Measurements from ENCODE around the gene TRIM23.
A peak's percentile ranks its signal among the peaks of the same experiment; 100 is the strongest.
"Not testable (repeated sequence)": the region's sequence is repeated elsewhere in the genome, so short reads cannot be mapped to it uniquely, and the experiment has no call there.

TRIM23 gene

GRCh38 chr5:65624025-65624570, at the start of gene TRIM23:
TRIM23 (minus strand) TSS chr5:65624333; CDS start chr5:65624274, 59 bp downstream.
- peak; percentile 93 for DNase-seq

- DNase-seq, result no peak
Measured at GRCh38 chr5:65672796-65673195, 48.7 kb upstream of the TRIM23 start.

DNA sequence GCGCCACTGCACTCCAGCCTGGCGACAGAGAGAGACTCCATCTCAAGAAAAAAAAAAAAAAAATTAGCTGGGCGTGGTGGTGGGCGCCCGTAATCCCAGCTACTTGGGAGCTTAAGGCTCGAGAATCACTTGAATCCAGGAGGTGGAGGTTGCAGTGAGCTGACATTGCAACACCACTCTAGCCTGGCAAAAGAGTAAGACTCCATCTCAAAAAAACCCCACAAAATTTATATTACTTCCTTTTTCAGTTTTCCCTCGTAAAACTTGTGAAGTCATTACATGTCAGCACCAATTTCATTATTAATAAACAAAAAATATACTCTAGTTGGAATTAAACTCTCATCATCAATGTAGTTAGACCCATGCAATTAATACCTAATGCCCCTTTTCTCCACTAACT, 44.6 kb upstream of the TRIM23 start:
- DNase-seq, result no peak

- no peak for DNase-seq
Measured at GRCh38 chr5:65663804-65664521, 39.8 kb upstream of the TRIM23 start.

DNA sequence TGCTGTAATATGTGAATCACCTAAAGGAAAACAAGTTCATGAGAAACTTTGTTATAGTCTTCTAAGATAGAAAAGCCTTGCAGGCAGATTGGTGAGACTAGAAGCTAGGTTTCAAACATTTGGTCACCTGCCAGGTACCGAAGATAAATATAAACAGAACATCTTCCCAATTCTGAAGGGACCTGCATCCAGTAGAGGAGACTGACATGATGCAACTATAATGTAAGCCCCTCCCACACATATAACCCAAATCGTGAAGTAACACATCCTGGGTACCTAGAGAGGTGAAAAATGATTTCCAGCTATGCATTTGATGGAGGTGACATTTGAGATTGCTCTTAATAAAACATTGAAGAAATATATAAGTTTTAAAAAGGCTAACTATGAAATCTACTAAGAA, 30.6 kb upstream of the TRIM23 start:
- no peak for DNase-seq

- no peak for DNase-seq
Measured at GRCh38 chr5:65651144-65651543, 27.0 kb upstream of the TRIM23 start.

DNA sequence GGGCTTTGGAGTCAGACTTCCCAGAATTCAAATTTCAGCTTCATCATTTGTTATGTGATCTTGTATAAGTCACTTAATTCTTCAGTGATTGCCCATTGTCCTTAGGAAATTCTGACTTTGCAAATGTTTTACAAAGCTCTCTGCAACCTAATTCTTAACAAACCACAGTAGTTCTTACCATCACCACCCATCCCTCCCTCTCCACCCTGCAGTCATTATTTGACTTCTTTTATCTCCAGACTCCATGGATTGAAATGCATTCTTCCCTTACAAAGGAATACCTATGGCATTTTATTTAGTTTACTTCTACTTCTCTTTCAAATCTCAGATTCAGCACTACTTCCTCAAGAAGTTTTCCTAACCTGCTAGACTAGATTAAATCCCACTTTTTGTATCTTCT, 23.8 kb upstream of the TRIM23 start:
- DNase-seq, result no peak

DNA sequence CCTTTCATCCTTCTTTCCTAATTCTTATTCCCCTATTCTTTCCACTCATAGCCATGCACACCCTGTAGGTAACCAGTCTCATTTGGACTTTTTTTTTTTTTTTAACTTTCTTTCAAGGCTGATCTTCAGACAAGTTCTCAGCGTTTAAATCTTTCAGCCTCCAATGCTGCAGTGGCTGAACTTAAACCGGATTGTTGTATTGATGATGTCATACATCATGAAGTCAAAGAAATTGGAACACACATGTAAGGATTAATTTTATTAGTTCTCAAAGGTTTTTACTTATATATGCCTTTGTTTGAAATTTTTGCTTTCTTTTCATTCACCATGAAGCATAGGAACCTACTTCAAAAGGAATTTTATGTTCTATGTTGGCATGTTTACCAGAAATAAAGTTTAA, 22.8 kb upstream of the TRIM23 start:
- DNase-seq, result no peak

GRCh38 chr5:65640240-65640639, 16.1 kb upstream of the TRIM23 start:
- no peak for DNase-seq

GRCh38 chr5:65630981-65631380, 6.8 kb upstream of the TRIM23 start:
- DNase-seq, result no peak

DNA sequence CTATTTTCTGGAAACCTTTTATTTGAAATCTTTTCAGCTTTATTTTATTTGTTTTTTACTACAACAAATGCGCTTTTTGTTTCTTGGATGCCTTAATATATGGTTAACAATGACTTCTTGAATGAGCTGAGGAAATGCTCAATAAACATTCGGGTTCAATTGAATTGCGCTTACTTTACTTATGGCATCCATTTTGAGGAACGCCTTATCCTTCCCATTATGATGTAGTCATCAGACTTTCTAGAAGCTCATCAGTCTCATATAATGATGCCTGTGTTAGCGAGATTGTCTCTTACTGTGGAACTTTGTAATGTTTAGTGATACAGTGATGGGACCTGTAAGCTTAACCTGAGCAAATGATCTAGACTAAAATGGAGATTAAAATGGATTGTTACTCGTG, 1.6 kb upstream of the TRIM23 start:
- DNase-seq, result no peak

GRCh38 chr5:65624571-65625555, 730 bp upstream of the TRIM23 start, which contains the start of the genes SHLD3 and TRAPPC13:
SHLD3 (plus strand) TSS chr5:65625027; CDS start chr5:65629588, 4,561 bp downstream.
TRAPPC13 (plus strand) TSS chr5:65625027; CDS start chr5:65625061, 34 bp downstream.
- DNase-seq, result peak; percentile 92

DNA sequence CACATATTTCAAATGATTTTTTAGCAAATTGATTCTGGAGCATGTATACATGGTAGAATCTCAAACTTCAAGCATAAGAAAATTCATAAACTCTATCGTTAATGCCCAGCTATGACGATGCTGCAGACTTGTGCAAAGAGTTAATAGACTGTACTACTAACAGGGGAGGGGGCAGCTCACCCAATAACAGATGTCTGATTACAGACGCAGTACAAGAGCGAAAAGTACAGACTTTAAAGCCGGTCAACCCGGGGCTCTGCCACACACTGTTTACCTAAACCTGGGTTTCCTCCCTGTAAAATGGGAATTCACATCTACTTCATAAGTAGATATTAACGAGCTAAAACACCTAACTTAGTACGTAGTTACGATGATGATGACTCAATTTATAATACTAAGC, 651 bp downstream of the TRIM23 start:
- no peak for DNase-seq

- DNase-seq, result not testable (repeated sequence)
Measured at GRCh38 chr5:65621961-65622360, 2.2 kb downstream of the TRIM23 start.

- DNase-seq, result no peak
Measured at GRCh38 chr5:65620021-65620420, 4.1 kb downstream of the TRIM23 start.

- DNase-seq, result no peak
Measured at GRCh38 chr5:65612298-65612907, 11.7 kb downstream of the TRIM23 start.

DNA sequence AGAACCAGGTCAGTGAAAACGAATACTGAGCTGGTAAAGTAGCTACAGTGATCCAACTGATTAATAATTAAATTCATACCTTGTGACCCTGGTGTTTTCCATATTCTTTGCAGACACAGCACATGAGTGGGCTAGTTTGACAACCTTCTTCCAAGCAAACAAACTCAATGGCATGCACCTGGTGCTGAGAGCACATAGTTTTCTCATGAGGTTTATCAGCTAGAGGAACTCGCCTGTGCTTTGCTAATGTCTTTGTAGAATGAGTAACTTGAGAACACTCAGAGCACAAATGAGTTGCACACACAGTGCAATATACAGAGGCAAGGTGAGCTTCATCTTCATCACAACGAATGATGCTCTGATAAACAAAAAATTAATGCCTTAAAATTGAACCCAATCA, 12.6 kb downstream of the TRIM23 start:
- no peak for DNase-seq

- DNase-seq, result not testable (repeated sequence)
Measured at GRCh38 chr5:65601761-65602160, 22.4 kb downstream of the TRIM23 start.

DNA sequence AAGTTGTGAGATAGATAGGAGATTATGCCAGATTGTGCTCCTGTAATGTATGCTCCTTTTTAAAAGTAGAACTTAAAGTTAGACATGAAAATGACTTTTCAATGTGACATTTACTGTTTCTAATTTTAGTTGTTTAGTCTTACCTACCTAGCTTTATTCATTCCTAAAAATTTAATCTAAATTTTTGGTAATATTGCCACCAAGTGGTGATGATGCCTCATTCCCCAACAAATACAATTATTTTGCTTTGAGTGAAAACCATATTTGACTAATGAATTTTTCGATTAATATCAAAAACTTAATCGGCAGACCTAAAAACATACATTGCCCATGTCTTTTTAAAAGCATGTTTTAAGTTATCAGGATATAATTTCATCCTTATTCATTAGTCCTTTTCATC, 35.4 kb downstream of the TRIM23 start:
- DNase-seq, result no peak

GRCh38 chr5:65577141-65577540, 47.0 kb downstream of the TRIM23 start:
- no peak for DNase-seq

DNA sequence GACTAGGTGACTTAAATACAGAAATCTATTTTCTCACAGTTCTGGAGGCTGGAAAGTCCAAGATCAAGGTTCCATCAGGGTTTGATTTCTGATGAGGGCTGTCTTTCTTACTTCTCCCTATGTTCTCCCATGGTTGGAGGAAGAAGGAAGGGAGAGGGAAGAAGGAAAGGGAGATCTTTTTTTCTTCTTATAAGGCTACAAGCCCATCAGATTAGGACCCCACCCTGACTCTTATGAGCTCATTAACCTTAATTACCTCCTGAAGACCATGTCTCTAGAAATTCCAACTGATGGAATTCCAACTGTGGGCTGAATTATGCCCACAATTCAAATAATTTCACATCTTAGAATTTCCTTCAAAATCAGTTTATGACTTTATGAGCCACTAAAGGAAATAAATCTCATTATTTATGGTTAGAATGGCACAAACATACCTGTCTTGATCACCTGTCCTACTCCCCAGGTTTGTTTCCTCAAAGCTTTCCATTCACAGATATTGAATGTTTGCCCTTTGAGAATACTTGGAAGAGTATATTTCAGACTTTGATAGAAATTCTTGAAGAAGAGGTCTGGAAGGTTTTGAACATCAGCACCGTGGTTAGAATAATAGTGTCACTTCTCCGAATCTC, 53.4 kb downstream of the TRIM23 start:
- DNase-seq, result no peak

DNA sequence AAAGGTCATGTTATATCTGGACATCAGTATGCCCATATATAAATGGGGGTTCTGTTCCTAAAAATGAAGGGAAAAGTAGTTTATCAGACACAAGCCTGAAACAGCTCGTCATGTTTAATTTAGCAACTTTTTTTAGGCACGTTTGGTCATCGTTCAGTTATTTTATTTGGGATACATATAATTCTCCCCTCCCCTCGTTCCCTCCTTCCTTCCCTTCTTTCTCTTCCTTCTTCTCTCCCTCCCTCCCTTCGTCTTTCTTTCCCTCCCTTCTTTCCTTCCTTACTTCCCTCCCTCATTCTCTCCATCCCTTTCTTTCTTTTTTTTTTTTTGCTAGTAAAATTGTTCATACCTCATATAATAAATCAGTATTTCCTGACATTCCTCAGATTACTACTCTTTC, 57.6 kb downstream of the TRIM23 start:
- DNase-seq, result no peak

GRCh38 chr5:65563777-65564176, 60.4 kb downstream of the TRIM23 start:
- DNase-seq, result peak; percentile 27
